ENCODE measurements around the gene CATSPERD. TPM values are rescaled to one million over a fixed set of nuclear protein-coding genes. Genes with fewer than 3 reads are reported as not detected.

Gene CATSPERD
- total and polyA plus RNA-seq, 9 of the 15 experiments (the other 6 are each of a cell fraction or from before 2014, with no cell fraction given): not detected

GRCh38 chr19:5680084-5680436 lies 40.4 kb upstream of the CATSPERD start (continued):
- TF ChIP-seq HMBOX1 (IDR thresholded peaks at IDR 0.05) (no peak), RAD21 (CRISPR knock-in tag; conservative IDR thresholded peaks at IDR 0.05 in 1 of 2, IDR thresholded peaks at IDR 0.05 in 1 of 2) (no peak), SNIP1 (IDR thresholded peaks at IDR 0.05; ENCODE audit: low read depth) (no peak), GABPB2 (CRISPR knock-in tag; conservative IDR thresholded peaks at IDR 0.05) (no peak), CREB5 (CRISPR knock-in tag; IDR thresholded peaks at IDR 0.05) (peak; percentile 59; the same call in 1 of the 2 replicates), CBFA2T2 (conservative IDR thresholded peaks at IDR 0.05) (no peak), ZNF511 (CRISPR knock-in tag; IDR thresholded peaks at IDR 0.05) (no peak), TRIM25 (IDR thresholded peaks at IDR 0.05; ENCODE audit: borderline replicate concordance) (0 out of 2 replicates have a peak, but pooled peaks have one; percentile 39), NR2C2 (CRISPR knock-in tag; IDR thresholded peaks at IDR 0.05) (no peak), NR2C2 (tag; IDR thresholded peaks at IDR 0.05) (no peak), NFXL1 (CRISPR knock-in tag; IDR thresholded peaks at IDR 0.05) (no peak)
- TF ChIP-seq, protein P1, sequence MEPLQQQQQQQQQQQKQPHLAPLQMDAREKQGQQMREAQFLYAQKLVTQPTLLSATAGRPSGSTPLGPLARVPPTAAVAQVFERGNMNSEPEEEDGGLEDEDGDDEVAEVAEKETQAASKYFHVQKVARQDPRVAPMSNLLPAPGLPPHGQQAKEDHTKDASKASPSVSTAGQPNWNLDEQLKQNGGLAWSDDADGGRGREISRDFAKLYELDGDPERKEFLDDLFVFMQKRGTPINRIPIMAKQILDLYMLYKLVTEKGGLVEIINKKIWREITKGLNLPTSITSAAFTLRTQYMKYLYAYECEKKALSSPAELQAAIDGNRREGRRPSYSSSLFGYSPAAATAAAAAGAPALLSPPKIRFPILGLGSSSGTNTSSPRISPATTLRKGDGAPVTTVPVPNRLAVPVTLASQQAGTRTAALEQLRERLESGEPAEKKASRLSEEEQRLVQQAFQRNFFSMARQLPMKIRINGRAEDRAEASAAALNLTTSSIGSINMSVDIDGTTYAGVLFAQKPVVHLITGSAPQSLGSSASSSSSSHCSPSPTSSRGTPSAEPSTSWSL (CRISPR knock-in tag; IDR thresholded peaks at IDR 0.05; ENCODE audit: borderline replicate concordance): no peak
- TF ChIP-seq, protein P2, sequence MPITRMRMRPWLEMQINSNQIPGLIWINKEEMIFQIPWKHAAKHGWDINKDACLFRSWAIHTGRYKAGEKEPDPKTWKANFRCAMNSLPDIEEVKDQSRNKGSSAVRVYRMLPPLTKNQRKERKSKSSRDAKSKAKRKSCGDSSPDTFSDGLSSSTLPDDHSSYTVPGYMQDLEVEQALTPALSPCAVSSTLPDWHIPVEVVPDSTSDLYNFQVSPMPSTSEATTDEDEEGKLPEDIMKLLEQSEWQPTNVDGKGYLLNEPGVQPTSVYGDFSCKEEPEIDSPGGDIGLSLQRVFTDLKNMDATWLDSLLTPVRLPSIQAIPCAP (CRISPR knock-in tag; IDR thresholded peaks at IDR 0.05; ENCODE audit: borderline replicate concordance): no peak
- TF ChIP-seq, protein P3, sequence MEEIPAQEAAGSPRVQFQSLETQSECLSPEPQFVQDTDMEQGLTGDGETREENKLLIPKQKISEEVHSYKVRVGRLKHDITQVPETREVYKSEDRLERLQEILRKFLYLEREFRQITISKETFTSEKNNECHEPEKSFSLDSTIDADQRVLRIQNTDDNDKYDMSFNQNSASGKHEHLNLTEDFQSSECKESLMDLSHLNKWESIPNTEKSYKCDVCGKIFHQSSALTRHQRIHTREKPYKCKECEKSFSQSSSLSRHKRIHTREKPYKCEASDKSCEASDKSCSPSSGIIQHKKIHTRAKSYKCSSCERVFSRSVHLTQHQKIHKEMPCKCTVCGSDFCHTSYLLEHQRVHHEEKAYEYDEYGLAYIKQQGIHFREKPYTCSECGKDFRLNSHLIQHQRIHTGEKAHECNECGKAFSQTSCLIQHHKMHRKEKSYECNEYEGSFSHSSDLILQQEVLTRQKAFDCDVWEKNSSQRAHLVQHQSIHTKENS (CRISPR knock-in tag; IDR thresholded peaks at IDR 0.05): no peak
- TF ChIP-seq, protein P4, sequence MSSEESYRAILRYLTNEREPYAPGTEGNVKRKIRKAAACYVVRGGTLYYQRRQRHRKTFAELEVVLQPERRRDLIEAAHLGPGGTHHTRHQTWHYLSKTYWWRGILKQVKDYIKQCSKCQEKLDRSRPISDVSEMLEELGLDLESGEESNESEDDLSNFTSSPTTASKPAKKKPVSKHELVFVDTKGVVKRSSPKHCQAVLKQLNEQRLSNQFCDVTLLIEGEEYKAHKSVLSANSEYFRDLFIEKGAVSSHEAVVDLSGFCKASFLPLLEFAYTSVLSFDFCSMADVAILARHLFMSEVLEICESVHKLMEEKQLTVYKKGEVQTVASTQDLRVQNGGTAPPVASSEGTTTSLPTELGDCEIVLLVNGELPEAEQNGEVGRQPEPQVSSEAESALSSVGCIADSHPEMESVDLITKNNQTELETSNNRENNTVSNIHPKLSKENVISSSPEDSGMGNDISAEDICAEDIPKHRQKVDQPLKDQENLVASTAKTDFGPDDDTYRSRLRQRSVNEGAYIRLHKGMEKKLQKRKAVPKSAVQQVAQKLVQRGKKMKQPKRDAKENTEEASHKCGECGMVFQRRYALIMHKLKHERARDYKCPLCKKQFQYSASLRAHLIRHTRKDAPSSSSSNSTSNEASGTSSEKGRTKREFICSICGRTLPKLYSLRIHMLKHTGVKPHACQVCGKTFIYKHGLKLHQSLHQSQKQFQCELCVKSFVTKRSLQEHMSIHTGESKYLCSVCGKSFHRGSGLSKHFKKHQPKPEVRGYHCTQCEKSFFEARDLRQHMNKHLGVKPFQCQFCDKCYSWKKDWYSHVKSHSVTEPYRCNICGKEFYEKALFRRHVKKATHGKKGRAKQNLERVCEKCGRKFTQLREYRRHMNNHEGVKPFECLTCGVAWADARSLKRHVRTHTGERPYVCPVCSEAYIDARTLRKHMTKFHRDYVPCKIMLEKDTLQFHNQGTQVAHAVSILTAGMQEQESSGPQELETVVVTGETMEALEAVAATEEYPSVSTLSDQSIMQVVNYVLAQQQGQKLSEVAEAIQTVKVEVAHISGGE (CRISPR knock-in tag; IDR thresholded peaks at IDR 0.05): no peak; a peak in 1 of 6 replicates

Measured in K562 (cell line).